Islet precursor cell (in vitro differentiated cells): ENCODE data around the gene KCNT2.
"Not testable (repeated sequence)": the region's sequence is repeated elsewhere in the genome, so short reads cannot be mapped to it uniquely, and the experiment has no call there.

ENCODE experiments used
- DNase-seq: peaks from one replicate; pipeline ENCODE4 v3.0.0-alpha.2; 2018

Gene KCNT2

DNA sequence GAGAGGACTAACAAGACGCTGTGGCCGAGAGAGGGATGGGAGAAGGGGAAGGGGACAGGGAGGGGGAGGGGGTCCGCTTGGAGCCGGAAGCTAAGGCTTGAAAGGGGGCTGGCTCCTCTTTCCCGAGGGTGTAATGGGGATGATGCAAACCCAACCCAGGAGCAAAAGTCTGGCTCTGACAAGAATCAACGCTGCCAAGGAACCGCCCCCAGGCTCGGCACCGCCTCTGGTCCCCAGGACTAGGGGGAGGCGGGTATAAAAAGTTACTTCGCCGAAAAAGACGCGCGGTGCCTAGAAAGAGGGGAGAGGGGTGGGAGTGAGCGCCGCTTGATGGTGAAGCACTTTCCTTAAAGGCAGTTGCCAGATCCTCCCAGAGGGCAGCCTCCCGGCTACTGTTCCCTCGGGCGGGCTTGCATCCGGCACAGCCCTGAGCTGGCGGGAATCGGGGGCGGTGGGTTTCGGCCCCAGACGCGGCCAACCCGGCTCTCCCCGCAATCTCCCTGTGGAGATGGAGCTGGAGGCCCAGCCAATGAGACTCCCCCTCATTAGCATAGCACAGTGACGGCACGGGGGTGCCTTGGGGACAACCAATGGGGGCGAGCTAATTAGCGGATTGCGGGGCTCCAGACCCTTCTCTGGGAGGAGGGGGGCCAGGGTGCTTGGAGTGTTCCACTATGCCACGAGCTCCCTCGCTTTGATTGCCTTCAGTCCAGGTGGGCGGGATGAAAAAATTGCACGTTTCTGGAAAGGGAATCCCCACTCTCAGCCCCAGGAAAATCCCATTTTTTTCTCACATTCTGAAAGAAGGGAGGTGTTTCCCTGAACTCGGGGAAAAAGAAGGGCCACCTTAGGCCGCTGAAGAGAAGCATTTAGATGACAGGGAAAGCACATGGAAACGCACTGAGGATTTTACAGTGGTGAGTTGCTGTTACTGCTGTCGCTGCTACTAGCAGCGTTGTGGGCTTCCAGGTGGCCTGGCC lies at the start of gene KCNT2:
Gene KCNT2, minus strand, starts transcription at position 51 of the 980 bp plus-strand sequence. CDS start 131 bp downstream, outside the sequence.
- peak; percentile 96 for DNase-seq

DNA sequence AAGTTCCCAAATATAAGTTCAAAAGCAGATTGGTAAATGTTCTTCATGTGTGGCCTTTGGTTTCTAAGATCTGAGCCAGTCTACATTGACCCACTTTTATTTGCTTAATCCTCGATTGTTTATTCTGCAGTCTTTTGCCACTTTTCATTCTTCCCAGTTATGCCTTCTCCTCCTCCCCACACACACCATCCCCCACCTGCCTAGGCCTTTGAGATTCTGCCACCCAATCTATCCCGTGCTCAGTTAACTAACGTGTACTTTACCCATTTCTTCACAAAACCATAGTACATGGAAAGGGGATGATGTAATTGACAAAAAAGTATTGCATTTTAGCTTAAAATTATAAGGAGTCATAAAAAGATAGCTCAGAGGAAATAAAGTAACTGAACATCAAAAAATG lies 47.3 kb upstream of the KCNT2 start:
- DNase-seq = no peak

DNA sequence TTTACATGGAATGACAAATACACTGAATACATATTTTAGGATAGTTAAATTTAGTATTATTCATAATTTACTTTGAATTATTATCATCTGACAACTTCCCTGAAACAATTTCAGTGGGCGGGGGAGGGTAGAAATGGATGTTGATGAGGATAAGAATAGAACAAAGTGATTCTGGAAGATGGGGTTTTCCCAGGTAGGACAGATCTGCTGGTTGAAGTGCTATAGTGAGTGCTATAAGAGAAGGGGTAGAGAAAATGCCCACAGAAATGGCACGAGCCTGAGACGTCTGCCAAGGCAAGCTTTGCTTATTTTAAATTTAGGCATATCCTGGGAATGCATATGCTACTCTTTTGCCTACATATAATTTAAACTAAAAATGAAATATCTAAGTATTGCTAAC lies 46.8 kb upstream of the KCNT2 start:
- no peak for DNase-seq

DNA sequence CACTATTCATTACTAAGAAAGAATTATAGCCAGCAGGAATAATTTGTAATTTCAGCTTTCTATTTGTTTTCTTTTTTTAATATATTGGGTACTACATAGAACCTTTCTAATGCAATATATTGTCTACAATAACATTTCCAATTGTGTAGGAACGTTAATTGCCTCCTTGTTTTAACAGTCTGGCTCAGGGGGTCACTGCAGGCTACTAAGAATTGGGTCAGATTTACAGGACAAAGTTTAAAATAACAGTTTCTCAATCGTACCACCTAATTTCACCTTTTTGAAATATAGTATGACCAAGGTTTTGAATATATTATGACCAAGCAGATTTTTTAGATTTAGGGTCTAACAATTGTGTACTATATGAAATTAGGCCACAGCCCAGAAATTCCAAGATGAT lies 46.0 kb upstream of the KCNT2 start:
- no peak for DNase-seq

DNA sequence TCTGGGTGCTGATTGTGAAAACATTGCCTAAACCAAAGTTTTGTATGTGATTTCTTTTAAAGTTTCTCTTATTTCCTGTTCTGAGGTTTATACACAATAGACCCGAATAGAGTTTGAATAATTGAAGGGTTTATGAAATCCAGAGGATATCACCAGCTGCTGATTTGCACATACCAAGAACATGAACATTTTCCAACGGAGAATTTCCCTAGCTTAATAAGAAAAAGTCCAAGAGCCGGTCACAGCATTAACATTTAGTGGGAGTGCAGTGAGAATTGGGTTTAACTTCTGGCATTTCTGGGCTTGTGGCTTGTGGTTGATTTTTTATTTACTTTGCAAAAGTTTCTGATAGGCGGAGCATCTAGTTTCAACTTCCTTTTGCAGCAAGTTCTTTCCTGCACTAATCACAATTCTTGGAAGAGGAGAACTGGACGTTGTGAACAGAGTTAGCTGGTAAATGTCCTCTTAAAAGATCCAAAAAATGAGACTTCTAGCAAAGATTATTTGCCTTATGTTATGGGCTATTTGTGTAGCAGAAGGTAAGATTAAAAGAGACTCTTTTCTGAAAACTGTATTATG lies 43.5 kb upstream of the KCNT2 start, which contains the start of gene CFH:
Gene CFH, plus strand, starts transcription at position 407 of the 579 bp plus-strand sequence. Its CDS starts 75 bp downstream, at position 482.
- no peak for DNase-seq

DNA sequence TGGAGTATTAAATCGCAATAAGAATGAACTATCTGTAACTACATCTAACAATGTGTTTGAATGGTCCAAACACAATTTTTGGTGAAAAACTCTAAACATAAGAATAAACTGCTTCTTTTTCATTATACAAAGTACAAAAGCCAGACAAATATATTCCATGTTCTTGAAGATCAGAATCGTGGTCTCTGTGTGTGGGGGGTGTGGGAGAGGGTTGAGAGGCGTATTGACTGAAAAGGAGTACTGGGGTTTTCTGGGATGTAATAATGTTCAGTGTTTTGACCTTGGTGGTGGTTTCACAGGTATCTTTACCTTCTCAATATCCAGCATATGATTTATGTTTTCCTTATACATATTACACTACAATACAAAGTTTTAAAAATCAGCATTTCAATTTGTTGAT lies 42.8 kb upstream of the KCNT2 start:
- no peak for DNase-seq

DNA sequence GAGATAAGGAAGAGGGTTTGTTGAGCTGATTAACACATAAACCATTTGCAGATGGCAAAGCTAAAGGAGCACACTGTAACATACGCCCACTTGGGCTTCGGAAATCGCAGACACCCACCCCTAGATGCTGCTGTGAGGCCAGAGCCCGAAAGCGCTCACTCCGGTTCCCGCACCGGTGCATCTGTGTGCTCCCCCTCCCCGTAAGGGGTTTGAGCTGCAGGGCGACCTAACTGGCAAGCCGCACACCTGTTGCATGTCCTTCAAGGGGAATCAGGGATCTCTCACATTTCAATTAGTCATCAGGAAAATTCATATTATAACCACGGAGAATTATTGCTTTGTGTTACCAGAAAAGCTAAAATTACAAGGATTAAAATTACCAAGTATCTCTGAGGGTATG lies 42.2 kb upstream of the KCNT2 start:
- DNase-seq = peak; percentile 47

DNA sequence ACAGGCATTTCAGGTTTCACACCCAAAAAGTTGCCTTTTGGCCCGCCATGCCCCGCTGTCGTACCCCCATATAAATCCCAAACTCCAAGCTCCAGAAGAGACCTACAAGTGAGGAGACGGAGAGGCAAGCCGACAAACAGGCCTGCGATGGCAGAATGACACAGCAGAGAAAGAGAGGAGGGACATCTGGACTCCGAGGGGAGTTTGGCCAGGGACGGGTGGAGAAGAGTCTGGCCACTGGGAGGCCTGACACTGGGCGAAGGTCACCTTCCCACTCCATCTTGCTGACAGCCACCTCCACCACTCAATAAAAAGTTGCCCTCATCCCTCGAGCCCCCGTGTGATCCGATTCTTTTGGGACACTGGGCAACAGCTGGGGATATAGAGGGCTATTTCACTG lies 41.8 kb upstream of the KCNT2 start:
- DNase-seq = peak; percentile 46

DNA sequence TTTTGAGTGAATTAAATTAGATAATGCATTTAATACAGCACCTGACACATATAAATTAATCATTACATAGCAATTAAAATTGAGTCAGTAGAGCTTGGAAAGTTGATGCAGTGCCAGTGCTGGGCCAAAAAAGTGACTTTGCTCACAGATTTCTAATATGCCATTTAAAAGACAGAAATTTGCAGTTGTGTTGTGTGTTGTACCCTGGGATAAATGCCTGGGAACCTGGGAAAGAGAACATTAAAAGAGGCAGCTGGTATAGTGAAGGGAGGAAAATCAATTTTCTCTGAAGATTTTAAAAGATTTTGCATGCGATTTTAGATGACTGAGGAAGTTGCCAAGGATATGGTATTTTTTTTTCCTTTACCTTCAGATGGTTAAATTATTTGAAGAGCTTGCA lies 32.7 kb upstream of the KCNT2 start:
- no peak for DNase-seq

DNA sequence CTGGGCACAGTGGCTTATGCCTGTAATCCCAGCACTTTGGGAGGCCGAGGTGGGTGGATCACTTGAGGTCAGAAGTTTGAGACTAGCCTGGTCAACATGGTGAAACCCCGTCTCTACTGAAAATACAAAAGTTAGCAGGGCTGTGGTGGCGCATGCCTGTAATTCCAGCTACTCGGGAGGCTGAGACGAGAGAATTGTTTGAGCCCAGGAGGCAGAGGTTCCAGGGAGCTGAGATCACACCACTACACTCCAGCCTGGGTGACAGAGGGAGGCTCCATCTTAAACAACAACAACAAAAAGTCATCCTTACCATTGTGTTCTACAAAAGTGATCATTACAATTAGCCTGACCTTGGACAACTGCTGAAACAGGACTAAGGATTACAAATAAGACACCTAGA lies 31.1 kb upstream of the KCNT2 start:
- DNase-seq = not testable (repeated sequence)

DNA sequence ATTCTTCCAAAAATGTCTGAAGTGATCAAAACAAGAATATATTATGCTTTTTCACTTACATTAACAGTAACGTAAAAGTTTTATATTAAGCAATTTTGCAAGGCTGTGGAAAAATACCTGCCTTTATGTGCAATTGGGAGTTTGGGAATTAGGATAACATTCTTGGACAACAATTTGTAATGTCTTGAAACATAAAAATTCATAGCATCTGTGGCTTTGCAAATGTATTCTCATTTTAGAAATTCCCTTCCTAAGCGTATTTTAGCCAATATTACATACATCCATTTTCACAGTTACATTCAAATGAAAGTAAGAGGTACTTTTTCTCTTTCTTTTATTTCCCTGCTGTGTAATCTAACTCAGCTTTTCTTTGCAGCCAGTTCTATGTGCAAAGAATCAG lies 30.2 kb upstream of the KCNT2 start:
- DNase-seq = no peak

DNA sequence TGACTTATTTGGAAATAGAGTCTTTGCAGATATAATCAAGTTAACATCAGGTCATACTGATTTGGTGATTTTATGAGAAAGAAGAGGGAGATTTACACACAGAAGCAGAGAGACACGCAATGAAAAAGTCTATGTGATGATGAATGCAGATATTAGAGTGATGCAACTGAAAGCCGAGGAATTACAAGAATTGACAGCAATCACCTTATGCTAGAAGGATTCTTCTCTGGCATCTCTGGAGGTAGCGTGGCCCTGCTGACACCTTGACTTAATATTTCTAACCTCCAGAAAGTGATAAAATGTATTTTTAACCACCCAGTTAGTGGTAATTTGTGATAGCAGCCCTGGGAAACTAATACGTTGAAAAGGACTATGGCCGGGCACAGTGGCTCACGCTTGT lies 29.4 kb upstream of the KCNT2 start:
- no peak for DNase-seq

DNA sequence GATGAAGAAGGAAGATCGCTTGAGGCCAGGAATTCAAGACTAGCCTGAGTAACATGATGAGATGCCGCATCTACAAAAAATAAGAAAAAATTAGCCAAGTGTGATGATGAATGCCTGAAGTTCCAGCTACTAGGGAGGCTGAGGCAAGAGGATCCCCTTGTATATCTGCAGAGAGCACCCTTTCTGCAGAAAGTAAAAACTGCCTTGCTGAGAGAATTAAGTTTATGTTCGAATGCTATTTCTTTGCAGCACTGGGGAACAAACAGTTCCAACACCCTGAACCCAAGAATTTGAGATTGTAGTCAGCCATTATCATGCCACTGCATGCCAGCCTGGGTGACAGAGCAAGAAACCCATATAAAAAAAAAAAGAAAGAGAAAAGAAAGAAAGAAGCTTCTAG lies 20.6 kb upstream of the KCNT2 start:
- DNase-seq = no peak

DNA sequence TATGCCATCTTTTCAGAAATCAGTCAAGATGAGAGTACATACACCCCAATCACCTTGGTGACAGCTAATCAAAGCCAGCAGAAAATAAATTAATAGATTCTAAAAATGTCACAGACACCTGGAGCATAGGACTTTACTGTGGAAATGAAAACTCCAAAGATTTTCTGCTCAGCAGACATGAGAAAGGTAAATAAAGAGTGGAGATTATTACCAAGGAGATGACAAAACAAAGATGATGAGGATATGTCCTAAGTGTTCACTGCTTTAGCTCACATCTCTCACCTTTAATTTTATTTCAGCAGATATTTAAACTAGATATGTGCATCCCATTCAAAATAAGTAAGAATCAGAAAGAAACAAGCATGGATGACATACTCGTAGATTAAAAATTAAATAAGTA lies 14.8 kb upstream of the KCNT2 start:
- no peak for DNase-seq

DNA sequence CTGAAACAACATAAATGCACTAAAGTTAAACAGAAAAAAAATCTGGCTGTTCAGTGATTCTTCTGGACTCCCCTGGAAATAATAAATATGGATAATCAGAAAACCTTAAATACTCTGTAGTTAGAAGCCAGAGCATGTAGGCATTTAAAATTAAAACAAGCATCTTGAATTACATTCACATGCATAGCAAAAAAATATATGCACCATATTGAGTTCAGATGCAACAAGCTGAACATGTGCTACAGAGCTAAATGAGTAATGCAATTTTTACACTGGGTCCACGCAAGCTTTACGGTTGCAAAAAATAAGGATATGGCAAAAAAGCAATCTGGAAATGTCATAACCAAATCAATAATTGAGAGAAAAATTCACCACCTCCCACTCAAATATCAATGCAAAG lies 11.5 kb upstream of the KCNT2 start:
- no peak for DNase-seq

DNA sequence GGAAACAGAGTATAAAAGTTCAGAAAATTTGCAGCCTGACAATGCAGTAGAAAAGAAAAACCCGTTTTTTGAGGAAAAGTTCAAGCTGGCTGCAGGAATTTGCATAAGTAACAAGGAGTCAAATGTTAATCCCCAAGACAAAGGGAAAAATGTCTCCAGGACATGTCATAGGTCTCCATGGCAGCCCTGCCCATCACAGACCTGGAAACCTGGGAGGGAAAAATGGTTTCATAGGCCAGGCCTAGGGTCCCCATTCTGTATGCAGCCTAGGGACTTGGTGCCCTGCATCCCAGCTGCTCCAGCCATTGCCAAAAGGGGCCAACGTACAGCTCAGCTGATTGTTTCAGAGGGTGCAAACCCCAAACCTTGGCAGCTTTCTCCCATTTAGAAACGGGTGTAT lies 3.6 kb upstream of the KCNT2 start:
- no peak for DNase-seq

DNA sequence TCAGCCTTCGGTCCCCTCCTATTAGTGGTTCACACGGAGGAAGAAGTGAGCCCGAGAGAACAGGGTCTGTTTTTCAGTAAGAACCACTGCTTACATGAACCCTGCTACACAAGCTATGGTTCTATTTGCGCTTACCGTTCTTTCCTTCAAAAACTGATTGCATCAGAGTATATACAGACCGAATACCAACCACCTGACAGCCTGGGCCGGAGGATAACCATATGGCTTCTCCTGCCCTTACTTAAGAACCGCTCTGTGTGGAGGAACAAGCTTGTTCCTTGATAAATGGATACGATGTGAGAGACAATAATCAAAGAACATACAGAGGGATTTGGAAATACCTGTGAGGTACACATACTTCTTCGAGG lies 1.1 kb upstream of the KCNT2 start:
- no peak for DNase-seq

DNA sequence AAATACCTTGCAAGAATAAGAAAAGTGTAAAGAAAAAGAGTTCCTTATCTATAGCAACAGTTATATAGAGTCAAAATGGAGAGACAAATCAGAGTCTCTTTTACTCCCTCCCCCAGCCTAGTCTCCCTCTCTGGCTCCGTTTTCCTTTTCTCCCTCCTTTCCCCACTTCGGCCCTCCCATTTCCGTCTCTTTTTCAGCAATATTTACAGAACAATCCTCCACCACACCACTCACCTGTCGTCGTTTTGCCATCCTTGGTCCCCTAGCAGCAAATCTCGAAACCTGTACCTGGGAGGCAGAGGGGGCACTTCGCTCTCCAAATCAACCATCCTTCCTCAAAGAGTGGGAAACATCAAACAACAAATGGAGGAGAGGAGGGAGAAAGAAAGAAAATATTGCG lies 259 bp downstream of the KCNT2 start:
- no peak for DNase-seq

DNA sequence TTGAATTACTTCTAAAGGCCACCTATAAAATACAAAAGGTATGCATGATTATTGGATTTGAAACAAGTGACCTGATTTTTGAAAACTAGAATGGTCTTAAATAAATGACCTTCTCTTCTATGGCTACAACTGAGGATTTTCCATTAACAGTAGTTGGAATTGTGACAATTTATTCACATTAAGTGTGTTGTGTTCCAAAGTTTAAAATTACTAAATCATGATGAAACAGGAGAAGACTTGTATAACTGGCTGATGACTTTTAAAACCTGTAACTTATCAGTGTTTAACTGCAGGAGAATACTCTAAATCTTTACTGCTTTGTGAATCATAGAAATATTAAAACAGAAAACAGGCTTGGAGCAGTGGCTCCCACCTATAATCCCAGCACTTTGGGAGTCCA lies 4.6 kb downstream of the KCNT2 start:
- DNase-seq = no peak

DNA sequence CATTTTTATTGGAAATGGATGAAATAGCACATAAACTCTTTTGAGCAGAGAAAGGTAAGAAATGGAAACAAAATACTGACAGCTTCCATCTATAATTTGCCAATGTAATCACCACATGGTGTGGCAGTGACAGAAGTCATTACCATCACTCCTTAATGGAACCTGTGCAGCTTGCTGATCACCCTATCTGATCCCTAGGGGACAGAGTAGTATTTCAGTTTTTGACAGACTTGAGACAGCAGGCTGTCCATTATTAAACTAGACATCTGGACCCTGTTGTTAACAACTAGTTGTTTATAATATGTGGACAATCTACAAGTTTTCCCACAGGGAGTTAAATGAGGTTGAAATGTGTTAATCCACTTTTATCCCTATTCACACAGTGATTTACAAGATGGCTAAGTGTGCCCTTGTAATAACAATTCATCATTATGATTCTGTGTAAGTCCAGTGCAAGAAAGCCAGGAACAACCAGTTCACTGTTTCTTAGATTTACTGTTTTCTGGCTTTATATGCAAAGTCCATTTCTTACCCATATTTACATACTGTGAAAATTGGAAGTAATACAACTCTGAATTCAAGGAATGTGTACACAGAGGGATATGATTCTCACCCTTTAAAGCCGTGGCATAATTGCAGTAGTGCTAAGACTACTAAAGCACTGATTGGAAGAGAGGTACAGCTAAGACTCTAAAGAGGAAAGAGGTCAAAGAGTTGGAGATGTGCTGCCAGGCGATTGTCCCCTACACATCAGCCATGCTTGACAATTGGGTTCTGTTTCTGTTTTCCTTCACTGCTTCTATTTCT lies 9.1 kb downstream of the KCNT2 start:
- no peak for DNase-seq

DNA sequence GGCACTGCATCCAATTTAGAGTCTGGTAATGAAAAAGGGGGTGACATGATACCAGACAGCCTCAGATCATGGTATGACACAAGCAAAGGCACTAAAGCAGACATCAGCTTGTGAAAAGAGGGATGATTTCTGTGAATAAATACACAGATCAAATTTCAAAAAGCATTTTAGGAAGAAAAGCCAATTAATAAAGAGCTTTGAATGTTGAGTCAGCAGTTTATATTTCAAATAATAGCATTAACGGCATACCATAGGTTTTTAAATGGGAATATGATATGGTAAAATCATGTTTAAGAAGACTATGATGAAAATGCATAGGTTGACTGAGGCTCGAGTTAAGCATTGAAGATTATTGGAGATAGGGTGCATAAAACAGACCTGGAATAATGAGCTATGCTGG lies 13.5 kb downstream of the KCNT2 start:
- DNase-seq = no peak

DNA sequence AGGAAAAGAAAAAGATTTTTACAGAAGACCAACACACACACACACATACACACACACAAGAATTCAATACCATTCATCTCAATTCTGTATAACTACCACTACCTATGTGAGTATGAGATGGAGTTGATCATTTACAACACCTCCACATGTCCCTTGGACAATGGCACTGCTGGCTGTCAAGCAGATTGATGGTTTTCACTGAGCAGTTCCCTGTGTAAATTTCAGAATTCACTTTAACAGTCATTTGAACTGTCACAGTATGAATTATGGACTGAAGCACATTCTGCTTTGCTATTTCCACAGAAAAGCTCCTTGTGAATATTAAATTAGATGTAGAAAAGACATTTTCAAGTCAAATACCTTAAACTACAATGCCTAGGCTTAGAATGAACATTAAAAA lies 14.3 kb downstream of the KCNT2 start:
- no peak for DNase-seq

DNA sequence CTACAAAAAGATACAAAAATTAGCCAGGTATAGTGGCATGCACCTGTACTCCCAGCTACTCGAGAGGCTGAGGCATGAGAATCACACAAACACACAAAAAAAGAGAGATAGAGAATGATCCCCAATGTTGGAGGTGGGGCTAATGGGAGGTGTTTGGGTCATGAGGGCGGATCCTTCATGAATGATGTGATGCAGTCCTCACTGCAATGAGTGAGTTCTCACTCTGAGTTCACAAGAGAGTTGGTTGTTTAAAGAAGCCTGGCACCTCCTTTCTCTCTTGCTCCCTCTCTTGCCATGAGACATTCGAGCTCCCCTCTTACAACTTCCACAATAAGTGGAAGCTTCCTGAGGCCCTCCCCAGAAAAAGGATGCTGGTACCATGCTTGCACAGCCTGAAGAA lies 17.3 kb downstream of the KCNT2 start:
- no peak for DNase-seq
